ENCODE results near the gene ALG14.
A peak's percentile ranks its signal among the peaks of the same experiment; 100 is the strongest.
"Not testable (repeated sequence)": the region's sequence is repeated elsewhere in the genome, so short reads cannot be mapped to it uniquely, and the experiment has no call there.

The ALG14 gene

DNA sequence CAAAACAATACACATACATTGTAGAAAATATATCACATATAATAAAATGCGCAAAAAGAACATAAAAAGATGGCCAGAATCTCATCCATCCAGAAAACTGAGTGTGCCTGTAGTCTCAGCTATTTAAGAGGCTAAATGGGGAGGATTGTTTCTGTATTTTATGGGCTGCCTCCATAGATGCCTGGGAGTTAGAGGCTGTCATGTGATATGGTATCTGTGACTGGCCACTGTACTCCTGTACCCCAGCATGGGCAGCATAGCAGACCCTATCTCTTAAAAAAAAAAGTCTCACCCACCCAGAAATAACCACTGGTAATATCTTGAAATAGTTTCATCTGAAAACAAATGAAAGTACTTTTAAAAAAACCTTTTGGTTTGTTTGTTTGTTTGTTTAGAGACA, 40.9 kb upstream of the ALG14 start:
- FAIRE-seq, result no peak
- no peak for TF ChIP-seq POU2F2 (IDR thresholded peaks at IDR 0.05; ENCODE audit: low read depth, low read length)
- no peak for TF ChIP-seq SPI1 (IDR thresholded peaks at IDR 0.05; ENCODE audit: low read depth, low read length)
- no peak for TF ChIP-seq POLR2A (IDR thresholded peaks at IDR 0.05; ENCODE audit: low read depth, low read length)
- no peak for TF ChIP-seq POLR2AphosphoS5 (IDR thresholded peaks at IDR 0.05; ENCODE audit: low read depth, low read length)
- no peak for DNase-seq (ENCODE audit: insufficient read length, low spot score)

DNA sequence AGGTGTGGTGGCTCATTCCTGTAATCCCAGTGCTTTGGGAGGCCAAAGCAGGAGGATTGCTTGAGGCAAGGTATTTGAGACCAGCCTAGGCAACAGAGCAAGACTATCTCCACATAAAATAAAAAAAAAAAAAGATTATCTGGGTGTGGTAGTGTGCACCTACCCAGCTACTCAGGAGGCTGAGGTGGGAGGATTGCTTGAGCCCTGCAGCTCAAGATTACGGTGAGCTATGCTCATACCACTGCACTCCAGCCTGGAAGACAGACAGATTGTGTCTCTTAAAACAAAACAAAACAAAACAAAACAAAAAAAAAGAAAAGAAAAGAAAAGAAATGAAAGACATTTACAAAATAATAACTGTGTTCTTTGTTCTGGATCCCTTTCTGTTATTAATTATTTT, 38.3 kb upstream of the ALG14 start:
- TF ChIP-seq PAX5 (IDR thresholded peaks at IDR 0.05; ENCODE audit: insufficient read depth, low read length, severe bottlenecking) (no peak), POLR2A (IDR thresholded peaks at IDR 0.05; ENCODE audit: low read depth, low read length) (no peak), POLR2AphosphoS5 (IDR thresholded peaks at IDR 0.05; ENCODE audit: low read depth, low read length) (no peak), TAF1 (IDR thresholded peaks at IDR 0.05; ENCODE audit: low read depth, low read length) (no peak)
- DNase-seq (ENCODE audit: insufficient read length, low spot score) (no peak), FAIRE-seq (no peak)

DNA sequence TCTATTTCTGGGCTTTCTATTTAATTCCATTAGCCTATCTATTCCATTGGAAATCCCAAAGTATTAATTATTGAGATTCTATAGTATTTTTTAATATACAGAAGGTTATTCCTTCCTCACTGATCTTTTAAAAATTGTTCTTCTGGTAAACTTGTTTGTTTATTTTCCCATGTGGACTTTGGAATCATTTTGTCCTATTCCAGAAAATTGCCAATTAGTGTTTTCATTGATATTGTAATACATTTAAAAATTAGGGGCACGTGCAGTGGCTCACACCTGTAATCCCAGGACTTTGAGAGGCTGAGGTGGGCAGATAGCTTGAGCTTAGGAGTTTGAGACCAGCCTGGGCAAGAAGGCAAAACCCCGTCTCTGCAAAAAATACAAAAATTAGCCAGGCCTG, 36.0 kb upstream of the ALG14 start:
- TF ChIP-seq POLR2AphosphoS5 (IDR thresholded peaks at IDR 0.05; ENCODE audit: low read depth, low read length), result no peak
- TF ChIP-seq POLR2A (IDR thresholded peaks at IDR 0.05; ENCODE audit: low read depth, low read length), result no peak
- no peak for TF ChIP-seq TAF1 (IDR thresholded peaks at IDR 0.05; ENCODE audit: low read depth, low read length)
- no peak for TF ChIP-seq PAX5 (IDR thresholded peaks at IDR 0.05; ENCODE audit: insufficient read depth, low read length, severe bottlenecking)
- TF ChIP-seq SPI1 (IDR thresholded peaks at IDR 0.05; ENCODE audit: low read depth, low read length), result no peak
- TF ChIP-seq POU2F2 (IDR thresholded peaks at IDR 0.05; ENCODE audit: low read depth, low read length), result no peak
- FAIRE-seq (no peak), DNase-seq (ENCODE audit: insufficient read length, low spot score) (no peak)

GRCh38 chr1:95098196-95098595, 25.4 kb upstream of the ALG14 start:
- no peak for FAIRE-seq
- TF ChIP-seq POLR2A (IDR thresholded peaks at IDR 0.05; ENCODE audit: low read depth, low read length), result no peak
- TF ChIP-seq POU2F2 (IDR thresholded peaks at IDR 0.05; ENCODE audit: low read depth, low read length), result no peak
- TF ChIP-seq TAF1 (IDR thresholded peaks at IDR 0.05; ENCODE audit: low read depth, low read length), result no peak
- no peak for TF ChIP-seq PAX5 (IDR thresholded peaks at IDR 0.05; ENCODE audit: insufficient read depth, low read length, severe bottlenecking)
- TF ChIP-seq POLR2AphosphoS5 (IDR thresholded peaks at IDR 0.05; ENCODE audit: low read depth, low read length), result no peak
- TF ChIP-seq SPI1 (IDR thresholded peaks at IDR 0.05; ENCODE audit: low read depth, low read length), result no peak
- no peak for DNase-seq (ENCODE audit: insufficient read length, low spot score)

- no peak for FAIRE-seq
- TF ChIP-seq SPI1 (IDR thresholded peaks at IDR 0.05; ENCODE audit: low read depth, low read length) (no peak), POLR2AphosphoS5 (IDR thresholded peaks at IDR 0.05; ENCODE audit: low read depth, low read length) (no peak), PAX5 (IDR thresholded peaks at IDR 0.05; ENCODE audit: insufficient read depth, low read length, severe bottlenecking) (no peak), TAF1 (IDR thresholded peaks at IDR 0.05; ENCODE audit: low read depth, low read length) (no peak), POLR2A (IDR thresholded peaks at IDR 0.05; ENCODE audit: low read depth, low read length) (no peak), POU2F2 (IDR thresholded peaks at IDR 0.05; ENCODE audit: low read depth, low read length) (no peak)
- no peak for DNase-seq (ENCODE audit: insufficient read length, low spot score)
Measured at GRCh38 chr1:95097426-95097825, 24.7 kb upstream of the ALG14 start.

- no peak for DNase-seq (ENCODE audit: insufficient read length, low spot score)
- TF ChIP-seq TAF1 (IDR thresholded peaks at IDR 0.05; ENCODE audit: low read depth, low read length) (no peak), PAX5 (IDR thresholded peaks at IDR 0.05; ENCODE audit: insufficient read depth, low read length, severe bottlenecking) (no peak), POLR2AphosphoS5 (IDR thresholded peaks at IDR 0.05; ENCODE audit: low read depth, low read length) (no peak), SPI1 (IDR thresholded peaks at IDR 0.05; ENCODE audit: low read depth, low read length) (no peak), POU2F2 (IDR thresholded peaks at IDR 0.05; ENCODE audit: low read depth, low read length) (no peak), POLR2A (IDR thresholded peaks at IDR 0.05; ENCODE audit: low read depth, low read length) (no peak)
- FAIRE-seq, result peak; percentile 13
Measured at GRCh38 chr1:95096218-95096841, 23.6 kb upstream of the ALG14 start.

DNA sequence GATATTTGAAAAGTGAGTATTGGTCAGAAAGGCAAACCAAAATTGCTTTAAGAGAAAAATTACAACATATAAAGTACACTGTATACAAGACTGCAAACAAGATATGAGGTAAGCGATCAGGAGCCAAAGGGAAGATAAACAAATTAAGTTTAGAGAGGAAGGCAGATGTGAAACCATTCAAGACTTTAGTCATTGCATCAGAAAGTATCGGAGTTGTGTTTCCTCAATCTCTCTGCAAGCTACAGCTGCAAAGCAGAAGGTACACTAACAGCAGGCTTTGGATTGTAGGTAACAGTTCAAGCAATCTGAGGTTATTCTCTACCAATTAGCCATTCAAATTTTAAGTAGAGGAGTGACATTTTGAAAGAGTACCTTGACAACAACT, 23.1 kb upstream of the ALG14 start:
- TF ChIP-seq SPI1 (IDR thresholded peaks at IDR 0.05; ENCODE audit: low read depth, low read length) (peak; percentile 65), POLR2AphosphoS5 (IDR thresholded peaks at IDR 0.05; ENCODE audit: low read depth, low read length) (no peak)
- peak; percentile 81 for FAIRE-seq

DNA sequence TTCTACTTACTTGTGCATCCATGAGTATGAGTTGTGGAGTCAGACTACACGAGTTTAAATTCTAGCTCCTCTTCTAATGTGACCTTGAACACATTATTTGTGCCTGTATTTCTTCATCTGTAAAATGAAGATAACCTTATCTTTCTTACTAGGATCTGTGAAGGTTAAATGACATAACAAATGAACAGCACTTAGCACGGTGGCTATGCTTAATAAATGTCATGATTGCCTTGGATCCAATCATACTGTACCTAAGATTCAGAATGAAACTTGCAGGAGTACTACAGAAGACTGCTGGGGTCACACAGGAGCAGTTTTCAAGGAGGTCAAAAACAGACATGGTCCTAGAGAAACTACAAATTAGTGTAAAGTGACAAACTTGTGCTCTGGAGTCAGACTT, 22.2 kb upstream of the ALG14 start:
- FAIRE-seq (no peak), DNase-seq (ENCODE audit: insufficient read length, low spot score) (no peak)
- TF ChIP-seq POU2F2 (IDR thresholded peaks at IDR 0.05; ENCODE audit: low read depth, low read length) (no peak), PAX5 (IDR thresholded peaks at IDR 0.05; ENCODE audit: insufficient read depth, low read length, severe bottlenecking) (no peak), SPI1 (IDR thresholded peaks at IDR 0.05; ENCODE audit: low read depth, low read length) (no peak), POLR2A (IDR thresholded peaks at IDR 0.05; ENCODE audit: low read depth, low read length) (no peak), TAF1 (IDR thresholded peaks at IDR 0.05; ENCODE audit: low read depth, low read length) (no peak), POLR2AphosphoS5 (IDR thresholded peaks at IDR 0.05; ENCODE audit: low read depth, low read length) (no peak)

More for the DNA sequence above, 23.1 kb upstream of the ALG14 start:
- peak; percentile 19 for DNase-seq (ENCODE audit: insufficient read length, low spot score)

DNA sequence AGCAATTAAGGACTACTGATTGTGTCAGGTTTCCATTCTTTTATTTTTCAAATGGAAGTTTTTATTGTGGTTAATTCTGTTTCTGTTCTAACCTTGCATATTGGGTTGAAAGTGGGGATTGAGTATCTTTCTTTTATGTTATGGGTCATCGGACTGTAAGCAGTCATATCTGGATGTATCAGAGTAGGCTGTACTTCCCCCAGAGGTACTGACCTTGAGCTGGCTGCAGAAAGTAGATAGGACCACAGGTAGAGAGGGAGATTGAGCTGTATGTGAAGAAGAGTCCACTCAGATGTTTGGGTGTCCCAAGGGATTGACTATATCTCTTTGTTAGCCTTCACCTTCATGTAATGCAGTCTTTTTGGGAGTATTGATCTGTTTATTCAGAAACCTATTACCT, 20.5 kb upstream of the ALG14 start:
- TF ChIP-seq POLR2A (IDR thresholded peaks at IDR 0.05; ENCODE audit: low read depth, low read length) (no peak), POLR2AphosphoS5 (IDR thresholded peaks at IDR 0.05; ENCODE audit: low read depth, low read length) (no peak), PAX5 (IDR thresholded peaks at IDR 0.05; ENCODE audit: insufficient read depth, low read length, severe bottlenecking) (no peak), TAF1 (IDR thresholded peaks at IDR 0.05; ENCODE audit: low read depth, low read length) (no peak), SPI1 (IDR thresholded peaks at IDR 0.05; ENCODE audit: low read depth, low read length) (no peak), POU2F2 (IDR thresholded peaks at IDR 0.05; ENCODE audit: low read depth, low read length) (no peak)
- DNase-seq (ENCODE audit: insufficient read length, low spot score) (no peak), FAIRE-seq (no peak)

DNA sequence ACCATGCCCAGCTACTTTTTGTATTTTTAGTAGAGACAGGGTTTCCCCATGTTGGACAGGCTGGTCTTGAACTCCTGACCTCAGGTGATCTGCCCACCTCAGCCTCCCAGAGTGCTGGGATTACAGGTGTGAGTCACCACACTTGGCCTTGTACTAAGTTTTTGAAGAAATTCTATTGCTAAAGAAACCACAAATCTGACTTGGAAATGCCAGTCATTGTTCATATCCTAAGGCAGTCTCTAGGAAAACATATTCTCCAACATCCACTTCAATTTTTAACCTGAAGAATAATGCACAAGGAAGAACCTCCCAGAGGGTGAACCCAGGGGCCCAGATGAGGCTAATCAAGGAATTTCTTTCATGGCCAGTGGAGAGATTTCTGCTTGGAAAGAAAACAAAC, 20.1 kb upstream of the ALG14 start:
- not testable (repeated sequence) for DNase-seq (ENCODE audit: insufficient read length, low spot score); FAIRE-seq

- not testable (repeated sequence) for FAIRE-seq; DNase-seq (ENCODE audit: insufficient read length, low spot score)
Measured at GRCh38 chr1:95091290-95091689, 18.5 kb upstream of the ALG14 start.

Measured in GM12891 (cell line).